Measurements from ENCODE around the gene DRC1.
"Not testable (repeated sequence)": the region's sequence is repeated elsewhere in the genome, so short reads cannot be mapped to it uniquely, and the experiment has no call there.

The DRC1 gene

DNA sequence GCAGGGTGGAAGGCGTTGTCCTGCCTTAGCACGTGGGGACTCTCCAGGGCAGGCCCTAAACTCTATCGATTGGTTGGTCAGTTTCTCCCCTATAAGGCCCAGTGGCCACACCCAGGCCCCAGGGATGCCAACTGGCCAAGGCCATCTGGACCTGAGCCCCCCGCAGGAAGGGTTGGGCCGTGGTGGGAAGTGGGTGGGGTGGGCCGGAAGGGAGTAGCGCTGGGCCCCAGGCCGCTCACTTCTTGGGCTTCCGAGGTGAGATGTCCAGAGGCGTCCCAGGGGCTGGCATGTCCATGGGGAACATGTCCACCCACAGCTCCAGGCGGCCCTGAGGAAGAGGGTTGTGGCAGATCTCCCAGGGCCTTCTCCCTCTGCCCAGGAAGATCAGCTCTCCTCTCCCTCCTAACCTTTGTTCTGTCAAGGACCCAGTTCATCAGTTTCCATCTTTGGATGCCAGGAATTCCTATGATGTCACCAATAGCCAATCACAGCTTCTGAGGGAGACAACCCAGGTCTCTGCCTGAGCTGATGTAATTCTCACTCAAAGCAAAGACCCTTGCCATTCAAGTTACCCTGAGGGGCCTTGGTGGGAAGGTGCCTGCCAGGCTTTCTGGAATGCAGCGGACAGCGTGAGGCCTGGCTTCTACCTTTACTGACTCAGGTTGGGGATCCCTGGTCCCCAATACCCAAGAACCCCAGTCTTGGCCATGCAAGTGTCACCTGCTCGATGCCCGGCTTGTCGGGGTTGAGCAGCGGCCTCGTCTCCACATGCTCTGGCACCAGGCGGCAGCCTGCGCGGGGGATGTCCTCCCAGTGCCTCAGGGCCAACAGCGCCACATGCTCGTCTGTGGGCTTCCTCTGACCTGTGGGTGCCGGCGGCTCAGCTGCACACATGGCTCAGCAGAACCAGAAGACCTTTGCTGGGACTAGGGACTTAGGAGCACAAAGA lies 61.8 kb downstream of the DRC1 start:
- DNase-seq (ENCODE audit: low spot score), result no peak

GRCh38 chr2:26464390-26465265 lies 62.9 kb downstream of the DRC1 start:
- no peak for DNase-seq (ENCODE audit: low spot score)

- no peak for DNase-seq (ENCODE audit: low spot score)
Measured at GRCh38 chr2:26465266-26465925, 63.7 kb downstream of the DRC1 start.

DNA sequence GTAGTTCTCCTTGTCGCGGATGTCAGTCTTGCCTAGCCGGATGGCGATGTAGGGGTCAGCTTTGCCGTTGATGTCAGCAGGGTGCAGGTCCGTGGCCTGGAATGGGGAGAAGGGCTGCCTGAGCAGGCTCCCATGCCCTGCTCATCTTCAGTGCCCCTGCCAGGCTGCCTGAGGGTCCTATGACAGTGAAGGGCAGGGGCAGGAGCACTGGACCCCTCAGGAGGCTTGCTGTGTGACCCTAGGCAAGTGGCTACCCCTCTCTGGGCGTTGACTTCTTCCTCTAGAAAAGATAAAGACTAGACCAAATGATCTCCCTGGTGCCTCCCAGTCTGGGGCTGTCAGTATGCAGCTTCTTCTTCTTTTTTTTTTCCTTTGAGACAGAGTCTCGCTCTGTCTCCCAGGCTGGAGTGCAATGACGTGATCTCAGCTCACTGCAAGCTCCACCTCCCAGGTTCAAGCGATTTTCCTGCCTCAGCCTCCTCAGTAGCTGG lies 64.3 kb downstream of the DRC1 start:
- no peak for DNase-seq (ENCODE audit: low spot score)

GRCh38 chr2:26466662-26467310 lies 65.1 kb downstream of the DRC1 start:
- DNase-seq (ENCODE audit: low spot score), result no peak

DNA sequence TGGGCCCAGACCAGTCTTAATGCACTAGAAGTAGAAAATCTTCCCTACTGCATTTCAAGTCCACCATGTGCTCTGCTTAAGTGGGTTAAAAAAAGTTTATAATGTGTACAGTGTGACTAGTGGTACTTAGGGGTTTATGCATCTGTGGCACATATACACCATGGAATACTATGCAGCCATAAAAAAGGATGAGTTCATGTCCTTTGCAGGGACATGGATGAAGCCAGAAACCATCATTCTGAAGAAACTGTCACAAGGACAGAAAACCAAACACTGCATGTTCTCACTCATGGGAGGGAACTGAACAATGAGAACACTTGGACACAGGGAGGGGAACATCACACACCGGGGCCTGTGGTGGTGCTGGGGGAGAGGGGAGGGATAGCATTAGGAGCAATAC lies 66.8 kb downstream of the DRC1 start:
- DNase-seq (ENCODE audit: low spot score), result not testable (repeated sequence)

- peak; percentile 62 for DNase-seq (ENCODE audit: low spot score)
Measured at GRCh38 chr2:26469092-26469710, 67.5 kb downstream of the DRC1 start.

DNA sequence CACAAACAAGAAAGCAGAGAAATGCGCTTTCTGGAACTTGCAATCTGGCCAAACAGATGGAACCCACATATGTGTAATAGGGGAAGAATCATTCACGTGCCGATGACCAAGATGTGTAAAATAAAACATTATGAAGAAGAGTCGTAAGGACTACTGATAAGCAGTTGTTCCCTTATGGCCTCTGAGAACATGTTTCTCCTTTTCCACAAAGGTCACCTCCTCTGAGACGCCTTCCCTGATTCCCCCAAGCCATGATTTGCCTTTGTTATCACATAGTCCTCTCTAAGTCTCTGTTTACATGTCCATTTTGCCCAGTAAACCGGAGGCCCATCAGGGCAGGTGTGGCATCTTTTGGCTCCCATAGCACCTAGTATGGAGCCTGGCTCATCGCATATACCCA lies 68.2 kb downstream of the DRC1 start:
- no peak for DNase-seq (ENCODE audit: low spot score)

DNA sequence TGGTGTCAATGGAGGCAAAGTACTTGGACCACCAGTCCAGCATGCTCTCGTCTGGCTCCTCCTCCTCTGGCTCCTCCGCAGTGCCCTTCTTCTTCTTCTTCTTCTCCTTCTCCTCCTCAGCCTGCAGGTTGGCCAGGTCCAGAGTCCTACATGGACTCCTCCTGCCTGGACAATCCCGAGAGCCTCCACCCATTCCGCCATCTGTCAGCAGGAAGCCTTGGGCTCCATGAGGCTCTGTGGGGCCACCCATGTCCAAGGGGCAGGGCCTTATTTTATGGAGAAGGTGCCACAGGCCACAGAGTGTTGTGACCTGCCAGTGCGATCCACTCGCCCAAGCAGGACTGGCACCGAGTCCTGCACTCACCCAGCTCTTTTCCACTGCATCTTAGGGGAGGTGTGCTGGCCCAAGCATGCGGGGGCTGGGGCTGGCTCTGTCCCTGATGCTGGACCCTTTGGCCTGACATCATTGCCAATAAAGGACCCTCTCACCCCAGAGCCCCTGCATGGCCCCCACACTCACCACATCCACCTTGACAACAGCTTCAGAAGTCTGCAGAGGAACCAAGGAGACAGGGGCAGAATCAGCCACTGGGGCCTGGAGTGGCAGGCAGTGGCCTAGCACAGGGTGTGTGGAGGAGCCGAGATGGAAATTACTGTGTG lies 69.0 kb downstream of the DRC1 start:
- DNase-seq (ENCODE audit: low spot score), result no peak

- no peak for DNase-seq (ENCODE audit: low spot score)
Measured at GRCh38 chr2:26471289-26471688, 69.6 kb downstream of the DRC1 start.

DNA sequence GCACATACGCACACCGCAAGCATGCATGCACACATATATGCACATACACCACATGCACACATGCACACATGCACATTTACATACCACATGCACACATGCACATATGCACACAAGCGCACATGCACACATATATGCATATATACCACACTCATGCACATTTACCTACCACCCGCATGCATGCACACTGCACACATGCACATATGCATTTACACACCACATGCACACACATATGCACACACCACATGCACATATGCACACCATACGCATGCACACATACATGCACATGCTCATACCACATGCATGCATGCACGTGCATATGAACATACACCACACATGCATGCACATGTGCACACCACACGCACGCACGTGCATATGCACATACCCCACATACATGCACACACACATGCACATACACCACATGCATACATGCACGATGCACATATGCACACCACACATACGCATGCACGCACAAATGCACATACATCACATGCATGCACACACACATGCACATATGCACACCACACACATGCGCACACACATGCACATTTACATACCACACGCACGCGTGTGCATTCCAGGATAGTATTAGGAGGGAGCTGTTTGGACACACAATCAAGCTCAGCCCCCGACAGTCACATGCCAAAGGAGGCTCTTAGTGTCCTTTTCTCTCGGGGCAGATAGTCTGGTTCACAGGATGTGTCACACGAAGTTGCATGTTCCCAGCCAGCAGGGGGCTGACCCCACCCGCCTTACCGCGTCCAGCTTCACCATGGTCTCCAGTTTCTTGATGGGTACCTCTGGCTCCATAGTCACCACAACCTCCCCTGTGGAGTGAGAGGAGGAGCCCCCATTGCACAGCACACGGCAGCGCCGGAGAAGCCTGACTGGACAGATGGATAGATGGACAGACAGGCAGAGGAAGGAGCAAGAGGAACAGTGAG lies 70.3 kb downstream of the DRC1 start:
- no peak for DNase-seq (ENCODE audit: low spot score)

- DNase-seq (ENCODE audit: low spot score), result no peak
Measured at GRCh38 chr2:26472821-26473655, 71.3 kb downstream of the DRC1 start.

DNA sequence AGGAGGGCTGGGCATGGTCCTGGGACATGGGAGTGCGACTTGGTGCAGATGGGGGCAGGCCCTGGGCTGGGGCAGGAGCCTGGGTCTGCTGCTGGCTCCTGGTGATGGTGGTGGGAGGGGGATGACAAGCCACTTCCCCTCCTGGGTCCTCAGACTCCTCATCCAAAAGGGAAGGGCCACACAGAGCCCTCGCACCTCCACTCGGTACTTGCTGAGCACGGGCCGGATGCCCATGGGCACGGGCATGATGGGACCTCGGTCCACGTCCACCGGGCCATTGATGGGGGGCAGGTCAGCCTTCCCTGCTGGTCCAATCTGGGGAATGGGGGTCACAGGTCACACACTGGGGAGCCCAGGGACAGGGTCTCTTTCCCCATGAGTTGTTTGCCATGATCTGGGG lies 72.1 kb downstream of the DRC1 start:
- DNase-seq (ENCODE audit: low spot score), result no peak

DNA sequence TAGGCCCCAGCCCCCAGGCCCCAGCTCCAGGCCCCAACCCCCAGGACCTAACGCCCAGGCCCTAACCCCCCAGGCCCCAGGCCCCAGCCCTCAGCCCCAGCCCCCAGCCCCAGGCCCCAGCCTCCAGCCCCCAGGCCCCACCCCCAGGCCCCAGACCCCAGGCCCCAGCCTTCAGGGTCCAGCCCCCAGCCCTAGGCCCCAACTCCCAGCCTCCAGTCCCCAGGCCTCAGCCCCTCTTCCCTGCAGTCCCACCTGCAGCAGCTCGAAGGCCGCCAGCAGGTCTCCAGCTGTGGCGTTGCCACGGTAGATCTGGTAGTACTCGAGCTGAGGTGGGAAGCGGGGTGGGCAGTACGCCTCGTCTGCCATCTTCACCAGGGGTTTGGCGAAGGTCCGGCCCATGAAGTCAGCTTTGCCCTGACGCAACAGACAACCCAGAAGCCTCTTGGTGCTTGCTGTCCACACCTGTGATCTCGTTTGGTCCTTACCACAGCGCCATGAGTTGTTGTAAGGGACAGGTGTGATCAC lies 72.6 kb downstream of the DRC1 start:
- no peak for DNase-seq (ENCODE audit: low spot score)

DNA sequence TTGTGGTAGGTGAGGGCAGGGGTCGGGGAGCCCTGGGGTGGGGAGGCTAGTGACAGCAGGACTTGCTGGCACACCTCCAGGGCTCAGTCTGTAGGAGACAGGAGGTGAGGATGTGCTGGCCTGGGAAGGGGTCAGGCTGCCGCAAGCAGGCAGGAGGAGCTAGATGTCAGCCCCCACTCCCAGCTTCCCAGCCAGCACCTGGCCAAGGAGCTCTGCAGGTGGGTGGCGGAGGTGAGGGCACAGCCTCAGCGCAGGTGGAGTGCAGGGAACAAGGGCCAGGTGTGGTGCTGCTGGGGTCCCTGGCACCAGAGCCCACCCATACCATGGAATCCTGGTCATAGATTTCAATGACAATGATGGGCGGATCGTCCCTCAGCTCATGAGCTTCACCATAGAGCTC lies 73.3 kb downstream of the DRC1 start:
- DNase-seq (ENCODE audit: low spot score), result no peak

GRCh38 chr2:26475832-26476501 lies 74.2 kb downstream of the DRC1 start:
- no peak for DNase-seq (ENCODE audit: low spot score)

GRCh38 chr2:26477126-26477910 lies 75.6 kb downstream of the DRC1 start:
- DNase-seq (ENCODE audit: low spot score), result no peak

All from AG20443 (cell line).